22Rv1 (cell line): ENCODE measurements around the gene BNC2.

ENCODE experiments used
- H3K27ac ChIP-seq: fragments of 450-650 bp; 2 replicates; pipeline ENCODE4 v1.5.1; 2017
- CTCF ChIP-seq: fragments of 450-650 bp; IDR thresholded peaks from 2 replicates; pipeline ENCODE4 v1.5.1; 2017; ENCODE audit warnings: mild to moderate bottlenecking
- ZFX ChIP-seq: fragments of 450-650 bp; IDR thresholded peaks from 2 replicates; pipeline ENCODE4 v1.6.1; 2017; ENCODE audit warnings: antibody characterized with exemption, borderline replicate concordance

Gene BNC2

GRCh38 chr9:16773617-16774016 is 96.9 kb downstream of the BNC2 start:
- H3K27ac ChIP-seq: no peak overlapping the region
- TF ChIP-seq CTCF (no peak), ZFX (no peak)

DNA sequence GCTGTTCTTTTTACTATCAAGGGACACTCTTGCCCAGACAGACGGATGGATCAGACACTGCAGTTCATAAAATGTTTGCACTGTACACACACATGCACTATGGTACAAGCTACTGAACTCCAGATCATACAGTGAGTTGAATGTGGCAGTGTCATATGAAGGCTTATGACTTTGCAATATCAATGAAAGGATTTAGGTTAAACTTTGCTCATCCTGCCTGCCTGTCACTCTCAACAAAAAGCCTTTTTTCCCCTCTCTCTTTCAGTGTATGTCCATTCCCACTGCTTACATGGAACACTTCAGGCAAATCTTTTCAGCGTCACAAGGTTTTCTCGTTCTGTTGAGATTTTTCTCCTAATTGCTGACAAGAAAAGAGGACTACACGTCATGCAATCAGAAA is 97.4 kb downstream of the BNC2 start:
- no peak for TF ChIP-seq CTCF
- TF ChIP-seq ZFX: no peak
- no peak overlapping the region for H3K27ac ChIP-seq

DNA sequence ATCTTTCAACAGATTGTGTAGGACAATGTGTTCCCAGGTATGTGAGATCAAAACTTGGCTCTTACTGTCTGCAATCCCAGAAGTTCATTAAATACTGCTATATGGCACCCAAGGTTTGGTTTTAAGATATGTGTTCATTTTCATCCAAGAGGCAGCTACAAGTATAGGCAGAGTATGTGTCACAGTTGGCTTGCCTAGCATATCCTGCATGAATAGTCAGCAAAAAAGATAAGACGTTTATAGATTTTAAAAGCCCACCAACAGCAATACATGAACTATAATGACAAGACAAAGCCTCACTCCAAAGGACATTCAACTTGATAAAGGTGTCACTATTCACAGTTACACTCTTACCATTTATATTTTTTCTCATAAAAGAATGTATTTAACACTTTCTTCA is 99.1 kb downstream of the BNC2 start:
- H3K27ac ChIP-seq: no peak overlapping the region
- TF ChIP-seq ZFX (no peak), CTCF (no peak)

GRCh38 chr9:16769291-16769690 is 101.2 kb downstream of the BNC2 start:
- no peak overlapping the region for H3K27ac ChIP-seq
- TF ChIP-seq CTCF: no peak
- no peak for TF ChIP-seq ZFX

DNA sequence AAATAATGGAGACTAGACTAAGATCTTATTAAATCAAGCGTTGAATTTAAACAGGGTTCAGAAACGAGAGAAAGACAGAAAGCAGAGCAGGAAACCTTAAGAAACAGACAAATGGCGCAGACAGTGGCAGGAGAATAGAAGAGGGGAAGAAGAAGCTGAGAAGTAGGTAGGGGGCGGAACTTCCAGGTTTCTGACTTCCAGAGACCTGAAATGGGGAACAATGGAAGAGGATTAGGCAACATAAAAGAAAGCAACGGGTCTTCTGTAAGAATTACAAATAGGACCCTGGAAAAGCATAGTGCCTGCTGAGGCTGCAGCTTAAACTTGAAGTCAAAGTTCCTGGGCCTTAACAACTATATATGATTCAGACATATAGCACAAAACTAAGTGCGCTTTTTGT is 101.7 kb downstream of the BNC2 start:
- no peak overlapping the region for H3K27ac ChIP-seq
- TF ChIP-seq CTCF (no peak), ZFX (no peak)

- no peak overlapping the region for H3K27ac ChIP-seq
- TF ChIP-seq CTCF: no peak
- TF ChIP-seq ZFX: no peak
These were observed 103.1 kb downstream of the BNC2 start for GRCh38 chr9:16767366-16767765.

DNA sequence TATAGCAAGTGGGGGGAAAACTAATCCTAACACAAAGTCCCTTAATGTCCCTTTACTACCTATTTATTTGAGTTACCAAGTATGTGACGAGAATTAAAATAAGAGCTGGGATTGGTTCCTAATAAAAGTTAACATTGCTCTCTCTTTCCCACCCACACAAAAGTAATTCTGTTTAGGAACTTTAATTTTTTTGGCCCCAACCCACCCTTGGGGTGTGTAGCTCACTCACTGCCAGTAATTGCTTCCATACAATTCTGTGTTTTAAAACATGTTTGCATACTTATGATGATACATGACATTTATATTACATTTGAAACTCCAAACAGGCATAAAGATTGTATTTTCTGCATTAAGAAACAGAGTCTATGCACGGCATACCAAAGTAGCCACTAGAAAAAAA is 106.5 kb downstream of the BNC2 start:
- H3K27ac ChIP-seq: no peak overlapping the region
- TF ChIP-seq ZFX: no peak
- TF ChIP-seq CTCF: no peak
